ENCODE measurements around the gene ACAA2.

- TF ChIP-seq CTCF (IDR thresholded peaks at IDR 0.05; ENCODE audit: insufficient read depth, low read length) (no peak), GABPA (IDR thresholded peaks at IDR 0.05; ENCODE audit: low read depth) (no peak), REST (IDR thresholded peaks at IDR 0.05; ENCODE audit: insufficient replicate concordance, low read depth) (no peak), POLR2AphosphoS5 (IDR thresholded peaks at IDR 0.05; ENCODE audit: low read depth) (no peak)
Observed at GRCh38 chr18:49848115-49848514, 34.8 kb upstream of the ACAA2 start.
